Aorta (tissue), 5 donors: ENCODE data around the gene ZDHHC20. TPM values are rescaled to one million over a fixed set of nuclear protein-coding genes. Genes with fewer than 3 reads are reported as not detected.
"Not testable (repeated sequence)": the region's sequence is repeated elsewhere in the genome, so short reads cannot be mapped to it uniquely, and the experiment has no call there.

Experiments used
- ATAC-seq: fragments of 200-7000 bp; cut with Tn5 transposase; one replicate; pipeline ENCODE4 v1.9.1; 2022; ENCODE audit warnings: moderate library complexity; ENCODE audit not compliant: low FRiP score
- DNase-seq, 2 donors: peaks; one replicate each; pipeline ENCODE4 v3.0.0-alpha.2; 2020
- H3K27ac ChIP-seq, 2 donors: one replicate each; pipeline ENCODE4 v1.5.1; 2013; ENCODE audit warnings: low read length in 2 of 2, mild to moderate bottlenecking in 2 of 2, moderate library complexity in 2 of 2, control low read depth in 1 of 2, inconsistent platforms in 1 of 2, low read depth in 1 of 2
- H3K27me3 ChIP-seq, 2 donors: one replicate each; pipeline ENCODE4 v1.6.1; 2013; ENCODE audit warnings: control low read depth in 1 of 2, low read length in 1 of 2, mild to moderate bottlenecking in 1 of 2, moderate library complexity in 1 of 2; ENCODE audit not compliant: insufficient read depth in 2 of 2, control insufficient read depth in 1 of 2
- H3K36me3 ChIP-seq, 2 donors: one replicate each; pipeline ENCODE4 v1.6.1; 2013; ENCODE audit warnings: control low read depth in 1 of 2, low read length in 1 of 2, mild to moderate bottlenecking in 1 of 2; ENCODE audit not compliant: insufficient read depth in 2 of 2, control insufficient read depth in 1 of 2
- H3K4me1 ChIP-seq, 2 donors: one replicate each; pipeline ENCODE4 v1.6.1; 2013; ENCODE audit warnings: low read length in 2 of 2, control low read depth in 1 of 2, mild to moderate bottlenecking in 1 of 2, moderate library complexity in 1 of 2; ENCODE audit not compliant: insufficient read depth in 2 of 2, control insufficient read depth in 1 of 2
- H3K4me3 ChIP-seq, 2 donors: one replicate each; pipeline ENCODE4 v1.5.1; 2013; ENCODE audit warnings: low read length in 2 of 2, control low read depth in 1 of 2, mild to moderate bottlenecking in 1 of 2
- H3K9me3 ChIP-seq: one replicate; pipeline ENCODE4 v1.6.1; 2013; ENCODE audit warnings: mild to moderate bottlenecking, low read length; ENCODE audit not compliant: control insufficient read depth
- WGBS, 2 donors: extraction: QIAGEN DNeasy Blood & Tissue Kit; methylation state at CpG; one replicate each; pipeline ENCODE4 v1.1.7; 2013; 5-methylcytosine and 5-hydroxymethylcytosine counted together
- intact Hi-C, 2 donors: fragments of 100-400 bp; cut with DNase I; formaldehyde crosslinking; loops; one replicate each; pipeline versions ENCODE4 v1.14.2 to v1.15.0; 2022
- polyA plus RNA-seq, 2 donors: library from polyadenylated mRNA; stranded (reverse); fragments of 200-250 nt; gene quantifications; one replicate each; pipeline ENCODE4 v1.2.3, GENCODE V29; 2013
- total RNA-seq, 2 donors: library from RNA; stranded (reverse); fragmentation: NEBNext Ultra II Directional; extraction: Animal tissue kit (Norgen Biotek cat#: 25700); gene quantifications; one replicate each; pipeline ENCODE4 v1.2.1, GENCODE V29; 2021
- donor health status: healthy with polysubstance abuse.
- donor health status: Bipolar disorder and iron deficiency.
- donor health status: DM: no; HTN: no; CAD: no.
- donor health status: DM: no; HTN: no; CAD: no.
- donor health status: DM: yes; HTN: yes; CAD: no.

ZDHHC20 gene
- total and polyA plus RNA-seq, 4 donors: 18.0 to 55.5 (median 37.7) TPM

GRCh38 chr13:21389124-21389523 lies 70.0 kb downstream of the ZDHHC20 start:
- H3K4me1 ChIP-seq: no peaks in the 10 kb centered on the region
- no peaks in the 10 kb centered on the region for H3K27me3 ChIP-seq
- no peak overlapping the region for H3K27ac ChIP-seq
- ATAC-seq (no peak), DNase-seq (no peak)
- H3K36me3 ChIP-seq: peaks cover 2 to 3% of the 10 kb centered on the region in 2 donors
- intact Hi-C loops: no loop called here
- 88 to 97% methylated on average over 2 of the region's 2 CpGs for WGBS, 2 donors
- H3K9me3 ChIP-seq: no peaks in the 10 kb centered on the region
- no peak overlapping the region for H3K4me3 ChIP-seq

- Histone ChIP-seq H3K4me3 (no peak overlapping the region), H3K27me3 (no peaks in the 10 kb centered on the region), H3K9me3 (no peaks in the 10 kb centered on the region), H3K4me1 (no peaks in the 10 kb centered on the region), H3K36me3 (peaks cover 3 to 4% of the 10 kb centered on the region in 2 donors), H3K27ac (no peak overlapping the region)
- intact Hi-C loops: no loop called here
- no peak for ATAC-seq
- DNase-seq: no peak
- WGBS, 2 donors: 98 to 99% methylated on average over 2 of the region's 2 CpGs
Measured at GRCh38 chr13:21385710-21386109, 73.4 kb downstream of the ZDHHC20 start.

- intact Hi-C loops: no loop called here
- H3K4me1 ChIP-seq: no peaks in the 10 kb centered on the region
- no peak for DNase-seq
- H3K36me3 ChIP-seq: peaks cover 0 to 2% of the 10 kb centered on the region in 2 donors
- no peak overlapping the region for H3K27ac ChIP-seq
- no peaks in the 10 kb centered on the region for H3K9me3 ChIP-seq
- no peak for ATAC-seq
- 84 to 86% methylated on average over 6 of the region's 6 CpGs for WGBS, 2 donors
- no peak overlapping the region for H3K4me3 ChIP-seq
- H3K27me3 ChIP-seq: no peaks in the 10 kb centered on the region
Measured at GRCh38 chr13:21383090-21383489, 76.0 kb downstream of the ZDHHC20 start.

GRCh38 chr13:21376998-21377985 lies 81.8 kb downstream of the ZDHHC20 start:
- DNase-seq, H3K27ac ChIP-seq, H3K4me3 ChIP-seq, H3K9me3 ChIP-seq, H3K27me3 ChIP-seq, ATAC-seq, intact Hi-C loops, H3K36me3 ChIP-seq, H3K4me1 ChIP-seq: not testable (repeated sequence)
- WGBS, 2 donors: 90 to 91% methylated on average over 36 of the region's 36 CpGs

GRCh38 chr13:21372530-21372929 lies 86.6 kb downstream of the ZDHHC20 start:
- Histone ChIP-seq H3K4me1 (no peaks in the 10 kb centered on the region), H3K9me3 (no peaks in the 10 kb centered on the region), H3K4me3 (no peak overlapping the region), H3K27ac (no peak overlapping the region), H3K27me3 (no peaks in the 10 kb centered on the region), H3K36me3 (peaks cover 0 to 4% of the 10 kb centered on the region in 2 donors)
- WGBS, 2 donors: 67 to 69% methylated on average over 1 of the region's 1 CpG
- no peak for DNase-seq
- ATAC-seq: no peak
- intact Hi-C loops: no loop called here

GRCh38 chr13:21371011-21371410 lies 88.1 kb downstream of the ZDHHC20 start:
- DNase-seq (no peak), ATAC-seq (no peak)
- Histone ChIP-seq H3K27ac (no peak overlapping the region), H3K4me1 (no peaks in the 10 kb centered on the region), H3K9me3 (no peaks in the 10 kb centered on the region), H3K4me3 (no peak overlapping the region), H3K27me3 (no peaks in the 10 kb centered on the region), H3K36me3 (peaks cover 0 to 4% of the 10 kb centered on the region in 2 donors)
- intact Hi-C loops: no loop called here
- 40 to 46% methylated on average over 7 of the region's 7 CpGs for WGBS, 2 donors

- DNase-seq: no peak
- ATAC-seq: no peak
- no peaks in the 10 kb centered on the region for H3K36me3 ChIP-seq
- 75 to 82% methylated on average over 4 of the region's 4 CpGs for WGBS, 2 donors
- no peaks in the 10 kb centered on the region for H3K4me1 ChIP-seq
- H3K27me3 ChIP-seq: no peaks in the 10 kb centered on the region
- no peak overlapping the region for H3K27ac ChIP-seq
- no peaks in the 10 kb centered on the region for H3K9me3 ChIP-seq
- no peak overlapping the region for H3K4me3 ChIP-seq
- intact Hi-C loops: no loop called here
Measured at GRCh38 chr13:21365574-21365973, 93.5 kb downstream of the ZDHHC20 start.

- DNase-seq: no peak
- H3K4me3 ChIP-seq: no peak overlapping the region
- intact Hi-C loops: no loop called here
- H3K9me3 ChIP-seq: no peaks in the 10 kb centered on the region
- 82 to 87% methylated on average over 4 of the region's 4 CpGs for WGBS, 2 donors
- no peaks in the 10 kb centered on the region for H3K27me3 ChIP-seq
- no peaks in the 10 kb centered on the region for H3K36me3 ChIP-seq
- ATAC-seq: no peak
- no peak overlapping the region for H3K27ac ChIP-seq
- no peaks in the 10 kb centered on the region for H3K4me1 ChIP-seq
Measured at GRCh38 chr13:21364916-21365315, 94.2 kb downstream of the ZDHHC20 start.

- intact Hi-C loops: no loop called here
- no peak overlapping the region for H3K4me3 ChIP-seq
- no peaks in the 10 kb centered on the region for H3K36me3 ChIP-seq
- WGBS, 2 donors: 83 to 88% methylated on average over 7 of the region's 7 CpGs
- no peaks in the 10 kb centered on the region for H3K4me1 ChIP-seq
- DNase-seq (no peak), ATAC-seq (no peak)
- no peaks in the 10 kb centered on the region for H3K27me3 ChIP-seq
- H3K9me3 ChIP-seq: no peaks in the 10 kb centered on the region
- no peak overlapping the region for H3K27ac ChIP-seq
Measured at GRCh38 chr13:21364357-21364756, 94.7 kb downstream of the ZDHHC20 start.
